DND-41 (cell line): Measurements from ENCODE around the gene TAF6L.

Source experiments
- ATAC-seq: fragments of 200-7000 bp; cut with Tn5 transposase; 3 replicates; pipeline ENCODE4 v1.9.1; 2021; ENCODE audit warnings: low read depth; ENCODE audit not compliant: insufficient read depth
- DNase-seq: peaks from one replicate; pipeline ENCODE4 v3.0.0-alpha.2; 2020
- H2AFZ ChIP-seq: 2 replicates; pipeline ENCODE4 v1.6.0; 2012; ENCODE audit warnings: low read depth, low read length
- H3K27ac ChIP-seq: 2 replicates; pipeline ENCODE4 v1.5.1; 2012; ENCODE audit warnings: low read length, inconsistent platforms
- H3K27me3 ChIP-seq: fragments of 200-600 bp; sonication (generic); 2 replicates; pipeline ENCODE4 v1.6.0; 2012; ENCODE audit warnings: low read length, mild to moderate bottlenecking, inconsistent platforms; ENCODE audit not compliant: insufficient read depth, poor library complexity
- H3K36me3 ChIP-seq: 2 replicates; pipeline ENCODE4 v1.5.1; 2012; ENCODE audit warnings: low read length, inconsistent platforms; ENCODE audit not compliant: insufficient read depth
- H3K4me1 ChIP-seq: 2 replicates; pipeline ENCODE4 v1.5.1; 2012; ENCODE audit warnings: mild to moderate bottlenecking, low read length; ENCODE audit not compliant: insufficient read depth
- H3K4me2 ChIP-seq: 2 replicates; pipeline ENCODE4 v1.6.0; 2012; ENCODE audit warnings: mild to moderate bottlenecking, moderate library complexity, low read length, inconsistent platforms; ENCODE audit not compliant: insufficient read depth
- H3K4me3 ChIP-seq, 2 experiments: fragments of 200-600 bp in 1 of 2; shearing (Covaris generic) in 1 of 2; 2 replicates each; pipeline ENCODE4 v1.5.1; 2012 to 2016; ENCODE audit warnings: inconsistent platforms in 2 of 2, low read length in 2 of 2, mild to moderate bottlenecking in 2 of 2, low read depth in 1 of 2, moderate library complexity in 1 of 2
- H3K79me2 ChIP-seq: 2 replicates; pipeline ENCODE4 v1.6.0; 2012; ENCODE audit warnings: low read length, inconsistent platforms; ENCODE audit not compliant: insufficient read depth
- H3K9ac ChIP-seq: 2 replicates; pipeline ENCODE4 v1.6.0; 2012; ENCODE audit warnings: low read depth, mild to moderate bottlenecking, inconsistent platforms, low read length, moderate library complexity
- H3K9me3 ChIP-seq: 2 replicates; pipeline ENCODE4 v1.5.1; 2012; ENCODE audit warnings: low read length, moderate library complexity, mild to moderate bottlenecking, inconsistent platforms; ENCODE audit not compliant: insufficient read depth, severe bottlenecking
- H4K20me1 ChIP-seq: 2 replicates; pipeline ENCODE4 v1.6.0; 2012; ENCODE audit warnings: low read length; ENCODE audit not compliant: insufficient read depth
- EZH2 ChIP-seq: IDR thresholded peaks from 3 replicates; pipeline ENCODE4 v1.6.1; 2012; ENCODE audit warnings: borderline replicate concordance, low read depth, mild to moderate bottlenecking, moderate library complexity, low read length, inconsistent platforms; ENCODE audit not compliant: severe bottlenecking
- TF ChIP-seq, protein P1 (sequence below): IDR thresholded peaks from 2 replicates; pipeline ENCODE4 v1.5.1; 2012; ENCODE audit warnings: borderline replicate concordance, low read length, moderate library complexity, mild to moderate bottlenecking; ENCODE audit not compliant: poor library complexity, severe bottlenecking; ENCODE audit errors: extremely low read depth

Gene TAF6L

DNA sequence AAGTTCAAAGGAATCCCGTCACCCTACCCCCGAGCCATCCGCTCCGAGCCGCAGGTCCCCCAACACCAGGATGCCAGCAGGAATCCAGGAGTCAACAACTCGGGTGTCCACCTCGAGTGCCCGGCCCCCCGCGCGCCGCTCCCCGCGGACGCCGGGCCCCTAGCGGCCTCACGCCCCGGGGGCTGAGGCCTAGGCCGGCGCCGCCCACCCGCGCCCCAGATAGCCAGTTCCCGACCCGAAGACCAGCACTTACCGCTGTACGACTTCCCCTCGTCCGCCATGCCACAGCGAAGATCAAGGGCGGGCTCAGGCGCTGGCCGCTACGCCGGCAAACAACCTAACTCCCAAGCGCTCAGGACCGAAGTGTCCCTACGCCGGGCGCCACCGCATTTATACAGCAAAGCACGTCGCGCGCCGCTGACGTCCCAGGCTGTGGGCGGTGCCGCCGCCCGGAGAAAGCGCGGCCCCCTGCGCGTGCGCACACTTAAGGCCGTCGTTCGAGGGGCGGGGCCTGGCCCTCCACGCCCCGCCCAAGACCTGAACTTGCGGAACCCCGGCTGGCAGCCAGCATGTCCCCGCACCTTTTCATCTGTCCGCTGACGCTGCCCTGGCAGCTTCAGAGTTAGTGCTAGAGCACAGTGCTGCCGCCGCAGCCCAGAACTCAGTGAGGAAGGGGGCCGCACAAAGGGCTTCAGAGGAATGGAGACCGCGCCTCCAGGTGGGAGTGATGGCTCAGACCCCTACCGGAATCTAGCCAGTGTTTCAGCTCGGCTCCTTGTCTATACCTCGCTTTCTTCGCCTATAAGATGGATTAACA lies 34.1 kb downstream of the TAF6L start, which contains the start of gene NXF1:
TSS of gene NXF1 (minus strand) at position 365 of the 817 bp plus-strand sequence. CDS start at position 281, 84 bp downstream.
- peaks cover 38% of the 10 kb centered on the region for H3K36me3 ChIP-seq
- DNase-seq (peak; percentile 94), ATAC-seq (peak; percentile 81)
- H3K79me2 ChIP-seq: peaks cover 46% of the 10 kb centered on the region
- no peak for TF ChIP-seq EZH2
- TF ChIP-seq, protein P1, sequence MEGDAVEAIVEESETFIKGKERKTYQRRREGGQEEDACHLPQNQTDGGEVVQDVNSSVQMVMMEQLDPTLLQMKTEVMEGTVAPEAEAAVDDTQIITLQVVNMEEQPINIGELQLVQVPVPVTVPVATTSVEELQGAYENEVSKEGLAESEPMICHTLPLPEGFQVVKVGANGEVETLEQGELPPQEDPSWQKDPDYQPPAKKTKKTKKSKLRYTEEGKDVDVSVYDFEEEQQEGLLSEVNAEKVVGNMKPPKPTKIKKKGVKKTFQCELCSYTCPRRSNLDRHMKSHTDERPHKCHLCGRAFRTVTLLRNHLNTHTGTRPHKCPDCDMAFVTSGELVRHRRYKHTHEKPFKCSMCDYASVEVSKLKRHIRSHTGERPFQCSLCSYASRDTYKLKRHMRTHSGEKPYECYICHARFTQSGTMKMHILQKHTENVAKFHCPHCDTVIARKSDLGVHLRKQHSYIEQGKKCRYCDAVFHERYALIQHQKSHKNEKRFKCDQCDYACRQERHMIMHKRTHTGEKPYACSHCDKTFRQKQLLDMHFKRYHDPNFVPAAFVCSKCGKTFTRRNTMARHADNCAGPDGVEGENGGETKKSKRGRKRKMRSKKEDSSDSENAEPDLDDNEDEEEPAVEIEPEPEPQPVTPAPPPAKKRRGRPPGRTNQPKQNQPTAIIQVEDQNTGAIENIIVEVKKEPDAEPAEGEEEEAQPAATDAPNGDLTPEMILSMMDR: peak; percentile 28
- peaks cover 15% of the 10 kb centered on the region; the same call in 1 of the 2 replicates for H4K20me1 ChIP-seq
- peak within 1 kb of the TSS; percentile 85 for H3K4me2 ChIP-seq
- peaks cover 29% of the 10 kb centered on the region for H3K4me1 ChIP-seq
- H3K9me3 ChIP-seq: no peaks in the 10 kb centered on the region
- H3K27ac ChIP-seq: peak within 1 kb of the TSS; percentile 78
- H3K9ac ChIP-seq: peak within 1 kb of the TSS; percentile 84
- H3K27me3 ChIP-seq: no peaks in the 10 kb centered on the region
- H3K4me3 ChIP-seq: peak within 1 kb of the TSS; percentile 42 to 73
- peak within 1 kb of the TSS; percentile 90 for H2AFZ ChIP-seq

- Histone ChIP-seq H3K27ac (peak overlapping the region; percentile 73), H2AFZ (peak overlapping the region; percentile 90), H3K4me3 (peak overlapping the region; percentile 42 to 73; a peak in 3 of 4 replicates), H3K36me3 (peaks cover 31% of the 10 kb centered on the region), H3K27me3 (no peaks in the 10 kb centered on the region), H3K9ac (peak overlapping the region; percentile 84), H3K4me2 (peak overlapping the region; percentile 85), H3K79me2 (peaks cover 42% of the 10 kb centered on the region), H4K20me1 (peaks cover 15% of the 10 kb centered on the region; the same call in 1 of the 2 replicates), H3K9me3 (no peaks in the 10 kb centered on the region), H3K4me1 (peaks cover 29% of the 10 kb centered on the region)
- no peak for ATAC-seq
- TF ChIP-seq, protein P1: no peak
- no peak for TF ChIP-seq EZH2
- no peak for DNase-seq
These were observed 34.8 kb downstream of the TAF6L start for GRCh38 chr11:62805961-62806441.

GRCh38 chr11:62806611-62807121 lies 35.5 kb downstream of the TAF6L start:
- Histone ChIP-seq H3K4me2 (peak overlapping the region; percentile 85), H3K36me3 (peaks cover 24% of the 10 kb centered on the region), H3K9ac (no peak overlapping the region; the same call in 1 of the 2 replicates), H3K4me3 (0 out of 4 replicates have a peak overlapping the region, but pooled peaks of 1 of the 2 experiments have one; percentile 73), H3K9me3 (no peaks in the 10 kb centered on the region), H3K27ac (no peak overlapping the region; the same call in 1 of the 2 replicates), H3K4me1 (peaks cover 29% of the 10 kb centered on the region), H3K79me2 (peaks cover 35% of the 10 kb centered on the region), H2AFZ (no peak overlapping the region), H3K27me3 (no peaks in the 10 kb centered on the region), H4K20me1 (peaks cover 15% of the 10 kb centered on the region; the same call in 1 of the 2 replicates)
- no peak for TF ChIP-seq EZH2
- TF ChIP-seq, protein P1: no peak
- ATAC-seq: no peak
- DNase-seq: no peak
